Stimulated activated CD8-positive, alpha-beta memory T cell treated with anti-CD3 and anti-CD28 coated beads, Interleukin-7, amount 100 ng/mL, for 1 hour (primary cell): ENCODE measurements around the gene ST14.

Experiments used
- DNase-seq, 2 donors: peaks; one replicate each; pipeline ENCODE4 v3.0.0-alpha.2; 2020; ENCODE audit warnings: low read depth in 2 of 2

Gene ST14

GRCh38 chr11:130159657-130160497 lies at the start of gene ST14:
Gene ST14 (plus strand): TSS chr11:130159782. CDS start chr11:130159980, 198 bp downstream.
- no peak for DNase-seq

- no peak for DNase-seq
Observed at GRCh38 chr11:130110339-130111108, 49.1 kb upstream of the ST14 start.

DNA sequence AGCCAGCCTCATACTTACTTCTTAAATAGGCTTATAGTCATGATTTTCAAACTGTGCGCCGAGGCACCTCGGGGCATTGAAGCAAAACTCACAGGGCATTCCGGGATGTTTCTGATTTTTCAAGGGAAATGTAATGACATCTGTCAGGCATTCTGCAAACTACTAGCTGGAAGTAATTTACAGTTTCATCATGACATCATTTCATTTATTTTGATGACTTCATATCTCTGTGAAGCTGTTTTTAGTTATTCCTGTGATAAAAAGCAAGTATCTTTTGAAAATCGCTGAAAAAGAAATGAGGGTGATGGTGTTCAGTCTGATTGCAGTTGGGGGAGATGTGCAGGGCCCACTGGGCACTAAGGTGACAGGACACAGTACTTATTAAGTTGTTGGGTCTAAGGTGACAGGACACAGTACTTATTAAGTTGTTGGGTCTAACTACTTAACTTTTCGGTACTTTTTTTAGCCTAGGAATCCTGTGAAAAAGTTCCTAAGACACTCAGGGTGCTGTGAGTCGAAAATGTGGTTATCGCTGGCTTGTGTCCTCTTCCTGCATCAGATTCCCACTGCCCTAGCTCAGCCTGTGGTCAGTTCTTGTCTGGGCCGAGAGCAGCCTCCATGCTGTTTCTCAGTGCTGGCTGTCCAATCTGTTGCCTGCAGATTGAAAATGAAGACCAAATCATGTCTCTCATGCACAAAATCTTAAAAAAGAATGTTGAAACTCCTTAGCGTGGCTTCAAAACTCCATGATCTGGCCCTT lies 47.3 kb upstream of the ST14 start:
- DNase-seq, result no peak

GRCh38 chr11:130114281-130114680 lies 45.3 kb upstream of the ST14 start:
- no peak for DNase-seq

DNA sequence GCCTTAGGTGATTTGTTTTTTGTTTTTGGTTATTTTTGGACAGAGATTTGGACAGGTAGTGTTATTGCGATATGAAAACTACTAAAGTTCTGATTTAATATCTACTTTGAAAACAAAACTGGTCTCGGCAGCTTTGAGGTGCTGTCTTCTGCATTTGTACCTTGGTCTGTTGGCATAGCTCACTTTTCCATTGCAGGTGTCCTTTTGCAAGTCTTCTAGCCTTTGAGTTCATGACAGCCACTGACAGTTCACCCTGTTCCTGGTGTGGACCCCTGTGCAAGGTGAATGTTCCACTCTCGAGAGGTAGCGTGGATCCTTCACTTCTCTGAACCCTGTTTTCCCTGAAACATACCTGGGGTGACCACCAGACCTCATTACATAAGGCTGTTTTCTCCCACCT lies 44.9 kb upstream of the ST14 start:
- DNase-seq, result no peak

DNA sequence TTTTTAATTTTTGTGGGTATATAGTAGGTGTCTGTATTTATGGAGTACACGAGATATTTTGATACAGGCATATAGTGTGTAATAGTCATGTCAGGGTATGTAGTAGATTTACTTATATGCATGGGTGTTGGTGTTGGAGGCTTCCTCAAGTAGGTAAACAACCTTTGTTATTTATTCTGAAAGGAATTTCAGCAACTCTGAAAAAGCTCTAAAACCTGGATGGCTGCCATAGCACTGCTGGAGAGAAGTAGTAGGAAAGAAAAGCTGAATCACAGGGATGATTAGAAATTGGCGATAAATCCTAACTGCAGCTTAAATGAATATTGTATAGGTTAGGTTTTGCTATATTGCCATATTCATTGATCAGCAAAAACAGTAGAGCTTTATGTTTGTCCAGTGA lies 44.4 kb upstream of the ST14 start:
- no peak for DNase-seq

DNA sequence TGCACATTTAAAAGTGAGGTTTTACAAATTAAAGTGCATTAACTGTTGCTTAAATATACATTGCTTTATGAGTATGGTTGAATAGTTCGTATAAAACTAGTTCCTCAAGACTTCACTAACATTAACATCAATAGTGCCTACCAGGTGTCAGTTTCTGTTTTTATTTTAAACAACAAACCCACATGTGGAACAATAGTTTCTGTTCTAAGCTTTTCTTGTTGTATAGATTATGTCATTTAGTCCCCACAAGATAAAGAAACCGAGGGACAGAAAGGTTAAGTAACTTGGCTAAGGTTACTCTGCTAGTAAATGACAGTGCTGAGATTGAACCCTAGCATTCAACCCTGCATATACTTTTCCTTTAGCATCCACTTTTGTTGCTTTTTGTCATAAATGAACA lies 41.4 kb upstream of the ST14 start:
- no peak for DNase-seq

- DNase-seq, result no peak
Observed at GRCh38 chr11:130118636-130119387, 40.8 kb upstream of the ST14 start.

DNA sequence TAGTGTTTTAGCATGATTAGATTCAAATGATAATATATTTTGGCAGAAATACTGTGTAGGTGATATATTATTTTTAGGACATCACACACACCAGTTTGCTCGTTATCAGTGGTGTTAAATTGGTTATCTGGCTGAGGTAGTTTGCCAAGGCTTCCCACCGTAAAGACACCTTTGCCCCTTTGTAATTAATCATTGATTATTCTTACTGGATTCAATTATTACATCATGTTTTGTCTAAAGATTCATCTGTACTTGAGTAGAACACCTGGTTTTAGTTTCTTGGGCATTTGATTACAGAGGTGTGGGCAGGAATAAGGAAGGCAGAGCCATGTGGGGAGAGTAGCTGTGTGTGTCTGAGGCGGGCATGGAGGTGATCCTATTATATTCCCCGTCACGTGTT lies 39.5 kb upstream of the ST14 start:
- DNase-seq, result no peak

GRCh38 chr11:130121445-130121978 lies 38.1 kb upstream of the ST14 start:
- DNase-seq, result no peak

GRCh38 chr11:130122141-130122575 lies 37.4 kb upstream of the ST14 start:
- no peak for DNase-seq

DNA sequence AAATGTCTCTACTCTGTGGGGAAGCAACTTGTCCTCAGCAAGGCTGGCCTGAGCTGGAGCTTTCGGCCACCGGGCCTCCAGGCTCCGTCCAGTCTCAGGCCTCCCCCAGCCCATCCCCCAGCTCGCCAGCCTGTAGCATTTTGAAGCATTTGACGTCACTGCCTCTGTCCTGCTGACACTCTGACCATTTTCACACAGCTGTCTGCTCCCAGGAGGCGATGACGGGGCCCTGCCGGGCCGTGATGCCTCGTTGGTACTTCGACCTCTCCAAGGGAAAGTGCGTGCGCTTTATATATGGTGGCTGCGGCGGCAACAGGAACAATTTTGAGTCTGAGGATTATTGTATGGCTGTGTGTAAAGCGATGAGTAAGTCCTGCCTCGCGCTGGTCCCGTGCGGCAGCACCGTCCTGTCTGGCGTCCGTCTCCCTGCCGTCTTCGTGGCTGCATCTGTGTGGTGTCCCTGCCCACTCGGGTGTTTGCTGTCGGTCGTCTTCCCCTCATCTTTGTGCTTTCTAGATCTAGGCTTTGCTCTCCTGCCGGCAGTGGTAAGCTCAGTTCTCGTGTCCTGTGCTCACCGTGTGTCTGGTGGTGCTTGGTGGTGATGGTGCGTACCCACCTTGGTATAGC lies 36.1 kb upstream of the ST14 start:
- no peak for DNase-seq

DNA sequence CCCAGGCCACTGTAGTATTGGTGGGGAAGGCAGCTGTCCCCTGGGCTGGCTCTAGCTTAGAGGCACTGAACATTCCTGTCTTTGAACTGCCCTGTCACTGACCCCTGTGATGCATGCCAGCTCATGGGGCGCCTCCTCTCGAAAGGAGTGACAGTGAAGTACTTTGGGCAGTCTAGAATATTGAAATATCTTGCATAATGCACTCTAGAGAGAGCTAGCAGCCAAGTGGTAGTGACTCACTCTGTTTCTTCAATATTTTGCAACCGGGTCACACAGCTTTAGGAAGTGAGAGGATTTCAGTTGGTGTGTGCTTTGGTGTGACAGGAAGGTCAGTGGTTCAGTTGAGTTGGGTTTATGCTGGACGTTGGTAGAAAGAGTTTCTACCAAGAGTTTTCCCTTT lies 35.5 kb upstream of the ST14 start:
- DNase-seq, result no peak

GRCh38 chr11:130125638-130126037 lies 33.9 kb upstream of the ST14 start:
- DNase-seq, result no peak

DNA sequence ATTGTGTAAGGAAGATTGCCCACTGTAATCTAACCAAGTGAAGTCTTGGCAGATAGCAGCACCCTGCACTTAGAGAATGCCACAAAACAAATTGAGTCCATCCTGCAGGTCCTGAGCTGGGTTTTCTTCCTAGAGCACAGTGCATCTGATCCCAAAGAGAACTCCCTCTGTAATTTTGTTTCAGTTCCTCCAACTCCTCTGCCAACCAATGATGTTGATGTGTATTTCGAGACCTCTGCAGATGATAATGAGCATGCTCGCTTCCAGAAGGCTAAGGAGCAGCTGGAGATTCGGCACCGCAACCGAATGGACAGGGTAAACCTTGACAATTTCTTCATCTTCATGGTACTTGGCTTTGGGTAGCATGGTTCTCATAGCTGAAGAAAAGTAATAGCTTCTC lies 33.1 kb upstream of the ST14 start:
- no peak for DNase-seq

DNA sequence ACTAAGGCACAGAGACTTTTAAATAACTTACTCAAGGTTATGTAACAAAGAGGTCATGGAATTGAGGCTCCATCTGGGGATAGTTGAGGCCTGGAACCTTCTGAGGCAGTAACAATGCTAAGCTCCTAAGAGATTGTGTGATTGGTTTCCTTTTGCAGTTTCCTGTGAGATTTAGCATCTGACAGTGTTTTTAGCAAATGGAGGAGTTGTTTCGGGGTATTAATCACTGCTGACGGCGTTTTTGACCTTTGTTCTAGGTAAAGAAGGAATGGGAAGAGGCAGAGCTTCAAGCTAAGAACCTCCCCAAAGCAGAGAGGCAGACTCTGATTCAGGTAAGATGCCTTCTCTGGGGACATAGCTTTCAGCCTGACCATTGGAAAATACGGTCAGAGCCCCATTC lies 32.1 kb upstream of the ST14 start:
- DNase-seq, result no peak

GRCh38 chr11:130128626-130129025 lies 31.0 kb upstream of the ST14 start:
- no peak for DNase-seq

DNA sequence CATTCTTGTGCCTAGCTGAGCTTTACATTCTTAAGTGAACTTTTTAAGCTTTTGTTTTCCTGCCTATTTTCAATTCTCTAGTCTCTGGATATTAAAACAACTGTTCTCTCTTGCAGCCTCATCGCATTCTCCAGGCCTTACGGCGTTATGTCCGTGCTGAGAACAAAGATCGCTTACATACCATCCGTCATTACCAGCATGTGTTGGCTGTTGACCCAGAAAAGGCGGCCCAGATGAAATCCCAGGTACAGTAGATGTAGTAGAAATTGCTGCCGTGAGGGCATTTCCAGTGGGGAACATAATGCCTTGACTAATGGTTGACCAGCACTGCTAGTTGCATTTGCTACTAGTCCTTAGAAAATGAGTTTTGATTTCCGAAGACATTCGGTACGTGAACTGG lies 29.7 kb upstream of the ST14 start:
- DNase-seq, result no peak

GRCh38 chr11:130131961-130132850 lies 27.4 kb upstream of the ST14 start:
- DNase-seq, result peak; percentile 10 to 32

DNA sequence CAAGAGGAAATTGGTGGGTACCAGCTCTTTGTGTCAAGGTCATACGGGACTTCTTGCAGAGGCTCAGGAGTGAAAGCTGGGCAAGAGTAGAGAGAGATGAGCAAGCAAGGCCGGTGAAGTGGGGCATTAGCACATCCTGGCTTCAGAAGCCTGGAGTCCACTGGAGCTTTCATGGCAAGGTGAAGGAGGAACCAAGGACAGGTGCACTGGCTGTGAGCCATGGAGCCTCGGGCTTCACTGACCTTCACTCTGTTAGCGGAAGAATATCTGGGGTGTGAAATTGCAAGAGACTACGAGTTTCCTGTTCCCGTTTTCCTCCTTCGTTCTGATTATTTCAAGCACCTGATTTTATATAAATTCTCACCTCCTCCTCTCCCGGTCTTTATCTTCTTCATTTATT lies 25.9 kb upstream of the ST14 start:
- DNase-seq, result no peak
